Mesendoderm (in vitro differentiated cells): ENCODE data around the gene SLC39A11.
"Not testable (repeated sequence)": the region's sequence is repeated elsewhere in the genome, so short reads cannot be mapped to it uniquely, and the experiment has no call there.

Experiments
- DNase-seq: peaks from one replicate; pipeline ENCODE4 v3.0.0; 2013
- H2AK5ac ChIP-seq: 2 replicates; pipeline ENCODE4 v1.6.1; 2013; ENCODE audit warnings: low read length, inconsistent platforms
- H2BK120ac ChIP-seq: 2 replicates; pipeline ENCODE4 v1.6.1; 2013; ENCODE audit warnings: low read depth, mild to moderate bottlenecking, low read length, moderate library complexity, mixed read lengths
- H2BK15ac ChIP-seq: replicated peaks from 2 replicates; pipeline ENCODE4 v1.6.1; 2013; ENCODE audit warnings: low read depth, mild to moderate bottlenecking, moderate library complexity
- H2BK5ac ChIP-seq: 2 replicates; pipeline ENCODE4 v1.6.1; 2013; ENCODE audit warnings: low read length, inconsistent platforms
- H3K18ac ChIP-seq: 2 replicates; pipeline ENCODE4 v1.6.1; 2013; ENCODE audit warnings: mild to moderate bottlenecking, low read length, mixed read lengths
- H3K23ac ChIP-seq: one replicate; pipeline ENCODE4 v1.6.1; 2013; ENCODE audit warnings: low read length
- H3K27ac ChIP-seq: 2 replicates; pipeline ENCODE4 v1.5.1; 2013; ENCODE audit warnings: low read depth, mild to moderate bottlenecking, inconsistent platforms, low read length, moderate library complexity
- H3K27me3 ChIP-seq: 2 replicates; pipeline ENCODE4 v1.6.1; 2013; ENCODE audit warnings: low read length, control low read depth, mild to moderate bottlenecking, inconsistent platforms; ENCODE audit not compliant: insufficient read depth, poor library complexity
- H3K36me3 ChIP-seq: 2 replicates; pipeline ENCODE4 v1.6.1; 2013; ENCODE audit warnings: low read length, inconsistent platforms; ENCODE audit not compliant: control insufficient read depth, insufficient read depth
- H3K4ac ChIP-seq: one replicate; pipeline ENCODE4 v1.6.1; 2013; ENCODE audit warnings: low read depth, mild to moderate bottlenecking, low read length, moderate library complexity
- H3K4me1 ChIP-seq: 2 replicates; pipeline ENCODE4 v1.6.1; 2013; ENCODE audit warnings: low read depth, low read length, inconsistent platforms; ENCODE audit not compliant: control insufficient read depth
- H3K4me2 ChIP-seq: 2 replicates; pipeline ENCODE4 v1.6.1; 2013; ENCODE audit warnings: low read length
- H3K4me3 ChIP-seq: 2 replicates; pipeline ENCODE4 v1.5.1; 2013; ENCODE audit warnings: mild to moderate bottlenecking, low read length
- H3K56ac ChIP-seq: one replicate; pipeline ENCODE4 v1.6.1; 2013; ENCODE audit warnings: low read length
- H3K79me1 ChIP-seq: 2 replicates; pipeline ENCODE4 v1.6.1; 2013; ENCODE audit warnings: low read length, inconsistent platforms
- H3K79me2 ChIP-seq: 2 replicates; pipeline ENCODE4 v1.6.1; 2013; ENCODE audit warnings: mild to moderate bottlenecking, low read length; ENCODE audit not compliant: control insufficient read depth, insufficient read depth
- H3K9ac ChIP-seq: 2 replicates; pipeline ENCODE4 v1.6.1; 2013; ENCODE audit warnings: low read length, inconsistent platforms
- H4K5ac ChIP-seq: one replicate; pipeline ENCODE4 v1.6.1; 2013; ENCODE audit warnings: low read length
- H4K8ac ChIP-seq: one replicate; pipeline ENCODE4 v1.6.1; 2013; ENCODE audit warnings: low read depth, mild to moderate bottlenecking, control low read depth, low read length, moderate library complexity
- WGBS: extraction: QIAGEN DNeasy Blood & Tissue Kit; methylation state at CpG from one replicate; pipeline ENCODE4 v1.1.7; 2013; ENCODE audit warnings: low lambda C conversion rate, missing lambda C conversion rate; ENCODE audit not compliant: insufficient coverage; ENCODE audit errors: extremely low coverage; 5-methylcytosine and 5-hydroxymethylcytosine counted together

SLC39A11 gene

GRCh38 chr17:73069164-73069770 is 23.2 kb downstream of the SLC39A11 start:
- Histone ChIP-seq H4K8ac (no peak overlapping the region), H3K4ac (no peak overlapping the region), H2BK5ac (no peak overlapping the region), H3K4me3 (no peak overlapping the region), H4K5ac (no peak overlapping the region), H2BK15ac (no peak overlapping the region), H3K79me2 (no peaks in the 10 kb centered on the region), H3K9ac (no peak overlapping the region), H2AK5ac (no peak overlapping the region), H3K79me1 (no peaks in the 10 kb centered on the region), H3K18ac (no peak overlapping the region), H3K4me1 (peaks cover 1% of the 10 kb centered on the region), H2BK120ac (no peak overlapping the region), H3K36me3 (peaks cover 2% of the 10 kb centered on the region), H3K56ac (no peak overlapping the region), H3K4me2 (no peak overlapping the region), H3K23ac (no peak overlapping the region), H3K27me3 (no peaks in the 10 kb centered on the region), H3K27ac (no peak overlapping the region)
- DNase-seq, result peak; percentile 18
- no CpG with 5 or more reads among the region's 5 CpGs for WGBS

- no peak overlapping the region for H4K5ac ChIP-seq
- no peak overlapping the region for H3K4ac ChIP-seq
- H3K23ac ChIP-seq, result no peak overlapping the region
- no peak overlapping the region for H2AK5ac ChIP-seq
- no peak overlapping the region for H4K8ac ChIP-seq
- H2BK5ac ChIP-seq, result no peak overlapping the region
- 100% methylated on average over 2 of the region's 9 CpGs for WGBS
- H3K4me1 ChIP-seq, result peaks cover 1% of the 10 kb centered on the region
- no peak overlapping the region for H3K4me3 ChIP-seq
- DNase-seq, result peak; percentile 88
- no peaks in the 10 kb centered on the region for H3K79me2 ChIP-seq
- H3K27ac ChIP-seq, result no peak overlapping the region
- peaks cover 2% of the 10 kb centered on the region for H3K36me3 ChIP-seq
- no peak overlapping the region for H3K56ac ChIP-seq
- H3K79me1 ChIP-seq, result no peaks in the 10 kb centered on the region
- H3K4me2 ChIP-seq, result no peak overlapping the region
- H3K9ac ChIP-seq, result no peak overlapping the region
- H2BK15ac ChIP-seq, result no peak overlapping the region
- no peak overlapping the region for H2BK120ac ChIP-seq
- no peak overlapping the region for H3K18ac ChIP-seq
- no peaks in the 10 kb centered on the region for H3K27me3 ChIP-seq
Observed at GRCh38 chr17:73068322-73069153, 23.9 kb downstream of the SLC39A11 start.

GRCh38 chr17:73067699-73068098 is 24.8 kb downstream of the SLC39A11 start:
- not testable (repeated sequence) for H4K5ac ChIP-seq

GRCh38 chr17:73067075-73067474 is 25.4 kb downstream of the SLC39A11 start:
- Histone ChIP-seq H3K4ac (no peak overlapping the region), H3K36me3 (peaks cover 2% of the 10 kb centered on the region), H3K18ac (no peak overlapping the region), H3K79me2 (no peaks in the 10 kb centered on the region), H2BK120ac (no peak overlapping the region), H2BK15ac (no peak overlapping the region), H4K5ac (no peak overlapping the region), H2AK5ac (no peak overlapping the region), H3K79me1 (no peaks in the 10 kb centered on the region), H3K4me2 (no peak overlapping the region), H3K27ac (no peak overlapping the region), H3K27me3 (no peaks in the 10 kb centered on the region), H3K56ac (no peak overlapping the region), H2BK5ac (no peak overlapping the region), H4K8ac (no peak overlapping the region), H3K4me1 (peaks cover 1% of the 10 kb centered on the region), H3K9ac (no peak overlapping the region), H3K4me3 (no peak overlapping the region), H3K23ac (no peak overlapping the region)
- WGBS, result no CpG with 5 or more reads among the region's 3 CpGs
- no peak for DNase-seq

More at GRCh38 chr17:73067699-73068098, 24.8 kb downstream of the SLC39A11 start:
- not testable (repeated sequence) for H3K23ac ChIP-seq, H3K18ac ChIP-seq, H4K8ac ChIP-seq, H3K27me3 ChIP-seq, H3K4ac ChIP-seq, H3K4me3 ChIP-seq, H3K27ac ChIP-seq, DNase-seq, H2BK15ac ChIP-seq, H3K56ac ChIP-seq, H3K4me2 ChIP-seq, H3K9ac ChIP-seq, H3K36me3 ChIP-seq, H2BK120ac ChIP-seq, H2BK5ac ChIP-seq, H3K79me1 ChIP-seq, H3K79me2 ChIP-seq, H3K4me1 ChIP-seq, H2AK5ac ChIP-seq
- no CpG with 5 or more reads among the region's 2 CpGs for WGBS

- no peak overlapping the region for H3K9ac ChIP-seq
- no peak overlapping the region for H2BK15ac ChIP-seq
- no peak overlapping the region for H3K27ac ChIP-seq
- H2AK5ac ChIP-seq, result no peak overlapping the region
- no peak overlapping the region for H3K23ac ChIP-seq
- no peak overlapping the region for H4K5ac ChIP-seq
- no peak overlapping the region for H3K4me2 ChIP-seq
- H4K8ac ChIP-seq, result no peak overlapping the region
- H3K4ac ChIP-seq, result no peak overlapping the region
- H2BK5ac ChIP-seq, result no peak overlapping the region
- H2BK120ac ChIP-seq, result no peak overlapping the region
- DNase-seq, result no peak
- H3K4me3 ChIP-seq, result no peak overlapping the region
- peaks cover 1% of the 10 kb centered on the region for H3K4me1 ChIP-seq
- H3K79me2 ChIP-seq, result no peaks in the 10 kb centered on the region
- no peak overlapping the region for H3K56ac ChIP-seq
- no peak overlapping the region for H3K18ac ChIP-seq
- WGBS, result no CpG with 5 or more reads among the region's 2 CpGs
- H3K79me1 ChIP-seq, result no peaks in the 10 kb centered on the region
- H3K36me3 ChIP-seq, result peaks cover 2% of the 10 kb centered on the region
- no peaks in the 10 kb centered on the region for H3K27me3 ChIP-seq
Observed at GRCh38 chr17:73066148-73066884, 26.2 kb downstream of the SLC39A11 start.
